SHP77 (cell line): Measurements from ENCODE around the gene LAMB3.

Experiments used
- DNase-seq, 2 experiments: peaks; one replicate each; lab custom pipeline; 2025; lab: John Stamatoyannopoulos, UW

The LAMB3 gene

DNA sequence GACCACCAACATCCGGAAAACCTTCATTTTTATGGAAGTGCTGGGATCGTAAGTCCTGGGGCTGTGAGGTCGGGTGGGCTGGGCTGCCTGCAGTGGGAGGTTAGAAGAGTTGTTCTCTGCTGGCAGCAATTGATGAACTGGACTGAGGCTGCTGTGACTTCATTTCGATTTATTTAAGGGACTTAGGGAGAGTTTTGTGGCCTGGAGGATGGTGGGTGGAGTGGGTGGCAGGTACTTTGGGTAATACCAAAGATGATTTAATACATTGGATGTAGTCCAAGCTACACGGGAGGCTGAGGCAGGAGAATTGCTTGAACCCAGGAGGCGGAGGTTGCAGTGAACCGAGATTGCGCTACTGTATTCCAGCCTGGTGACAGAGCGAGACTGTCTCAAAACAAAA, 57.2 kb downstream of the LAMB3 start:
- no peak for DNase-seq

DNA sequence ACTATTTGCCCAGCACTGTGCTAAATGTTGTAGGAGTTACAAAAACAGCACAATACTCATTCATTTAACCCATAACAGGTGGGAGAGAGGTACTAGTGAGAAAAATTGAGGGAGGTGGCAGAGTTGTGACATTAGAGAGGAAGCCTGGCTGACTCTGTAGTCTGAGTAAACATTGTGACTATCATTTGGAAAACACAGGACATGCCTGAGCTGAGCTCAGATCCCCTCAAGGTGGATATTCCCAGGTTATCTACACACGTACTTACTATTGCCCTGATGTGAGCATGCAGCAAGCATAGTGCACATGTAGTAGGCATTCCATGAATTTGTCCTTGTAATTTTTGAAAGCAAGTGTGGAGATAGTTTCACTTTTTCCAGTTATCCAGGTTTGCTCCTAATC, 57.8 kb downstream of the LAMB3 start:
- no peak for DNase-seq

DNA sequence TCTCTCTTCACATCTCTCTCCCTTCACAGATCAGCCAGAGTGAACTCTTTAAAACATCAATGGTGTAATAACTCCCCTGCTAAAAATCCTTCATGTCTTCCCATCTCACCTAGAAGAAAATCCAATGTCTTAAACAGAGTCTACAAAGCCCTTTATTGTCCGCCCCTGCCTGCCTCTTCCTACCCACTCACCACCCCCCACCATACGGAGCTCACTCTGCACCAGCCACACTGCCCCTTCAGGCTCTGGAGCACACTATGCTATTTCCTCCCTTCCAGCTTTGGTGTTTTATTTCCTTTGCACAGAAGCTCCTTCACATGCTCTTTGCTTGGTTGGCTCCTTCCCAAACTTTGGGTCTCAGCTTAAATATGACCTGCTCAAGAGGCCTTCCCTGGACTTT, 58.5 kb downstream of the LAMB3 start:
- no peak for DNase-seq

DNA sequence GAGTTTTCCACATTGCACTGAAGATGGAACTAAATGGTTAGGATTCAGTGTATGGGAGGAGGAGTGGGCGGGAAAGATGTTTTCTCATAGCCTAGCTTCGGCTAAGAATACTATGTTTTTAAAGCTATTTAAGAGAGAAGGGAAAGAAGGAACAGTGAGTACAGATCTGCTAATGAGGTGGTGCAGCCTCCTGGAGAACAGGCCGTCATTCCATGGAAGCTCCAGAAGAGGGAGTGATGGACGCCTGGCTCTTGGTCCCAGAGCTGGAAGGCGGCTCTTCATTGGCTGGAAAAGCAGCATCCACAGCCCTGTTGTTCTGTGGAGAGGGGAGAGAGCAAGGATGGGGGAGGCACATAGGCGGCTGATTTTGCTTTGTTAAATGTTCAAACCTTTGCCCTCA, 61.8 kb downstream of the LAMB3 start:
- peak in 1 of 2 experiments; percentile 4 for DNase-seq

DNA sequence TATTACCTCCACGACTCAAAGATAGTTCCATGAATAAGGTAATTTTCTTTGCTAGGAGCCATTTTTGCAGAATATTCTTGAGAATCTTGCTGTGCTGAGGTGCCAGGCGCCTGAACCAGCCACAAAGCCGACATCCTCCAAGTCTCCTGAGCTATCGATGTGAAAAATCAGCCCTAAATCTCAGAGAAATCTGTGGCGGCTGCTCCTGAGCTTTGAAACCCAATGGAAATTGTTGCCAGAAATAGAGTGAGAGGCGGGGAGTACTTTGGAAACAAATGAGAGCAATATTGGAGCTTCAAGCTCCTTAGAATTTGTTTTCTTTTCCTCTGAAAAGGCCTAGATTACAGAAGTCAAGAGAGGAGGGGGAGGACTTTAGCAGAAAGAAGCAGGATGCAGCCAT, 62.4 kb downstream of the LAMB3 start:
- no peak for DNase-seq

DNA sequence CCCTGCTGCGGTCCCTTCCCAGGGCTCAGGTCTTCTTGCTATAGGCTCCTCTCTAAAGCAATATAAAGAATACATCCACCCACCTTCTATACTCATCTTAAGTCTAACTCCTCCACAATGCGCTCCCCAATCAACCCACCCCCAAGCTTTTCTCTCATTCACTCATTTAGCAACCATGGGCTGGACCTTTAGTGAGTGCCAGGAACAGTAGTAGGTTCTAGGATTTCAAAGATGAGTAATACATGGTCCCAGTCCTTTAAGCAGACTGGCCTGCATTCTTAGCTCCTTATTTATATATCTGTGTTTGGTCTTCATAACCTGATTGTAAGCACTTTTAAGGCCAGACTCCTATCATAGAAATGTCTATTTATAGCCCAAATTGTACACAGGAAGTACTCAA, 62.8 kb downstream of the LAMB3 start:
- no peak for DNase-seq

DNA sequence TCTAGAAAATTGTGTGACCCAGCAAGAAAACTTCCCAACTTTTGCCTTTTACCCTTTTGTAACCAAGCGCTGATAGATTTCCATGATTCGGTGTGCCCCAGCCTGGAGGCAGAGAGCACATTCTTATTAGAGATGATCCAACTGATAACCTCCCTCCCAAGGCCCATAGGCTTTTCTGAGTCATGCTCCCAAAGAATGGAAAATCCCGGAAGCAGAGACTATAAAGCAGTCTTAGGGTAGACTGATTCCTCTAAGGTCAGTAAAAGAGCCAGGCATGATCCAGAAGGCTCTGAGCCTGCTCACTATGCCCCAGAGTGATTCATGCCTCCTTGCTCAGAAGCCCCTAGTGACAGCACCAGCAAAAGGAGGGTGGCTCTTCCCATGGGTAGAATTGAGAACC, 64.4 kb downstream of the LAMB3 start:
- no peak for DNase-seq

DNA sequence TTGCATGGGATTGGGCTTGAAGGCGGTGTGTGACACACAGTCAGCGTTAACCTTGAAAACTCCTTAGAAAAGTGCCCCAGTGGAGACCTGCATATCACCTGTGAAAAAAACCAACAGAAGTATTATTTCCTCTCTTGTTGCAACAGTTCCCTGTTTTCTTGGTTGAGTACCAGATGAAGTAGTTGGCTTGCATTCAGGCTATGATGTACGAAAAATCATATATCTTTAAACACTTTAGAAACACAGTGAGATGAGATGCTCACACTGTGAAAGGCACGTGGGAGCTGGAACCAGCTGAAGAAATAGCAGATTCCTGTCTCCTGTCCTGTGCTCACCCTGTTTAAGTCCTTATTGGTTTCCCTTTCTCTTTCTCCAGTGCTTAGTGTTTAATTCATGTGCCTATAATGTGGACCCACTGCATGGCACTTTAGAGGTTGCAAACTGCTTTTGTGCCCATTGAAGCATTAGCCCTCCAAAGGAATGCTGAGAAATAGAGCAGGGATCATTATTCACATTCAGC, 65.9 kb downstream of the LAMB3 start:
- no peak for DNase-seq

DNA sequence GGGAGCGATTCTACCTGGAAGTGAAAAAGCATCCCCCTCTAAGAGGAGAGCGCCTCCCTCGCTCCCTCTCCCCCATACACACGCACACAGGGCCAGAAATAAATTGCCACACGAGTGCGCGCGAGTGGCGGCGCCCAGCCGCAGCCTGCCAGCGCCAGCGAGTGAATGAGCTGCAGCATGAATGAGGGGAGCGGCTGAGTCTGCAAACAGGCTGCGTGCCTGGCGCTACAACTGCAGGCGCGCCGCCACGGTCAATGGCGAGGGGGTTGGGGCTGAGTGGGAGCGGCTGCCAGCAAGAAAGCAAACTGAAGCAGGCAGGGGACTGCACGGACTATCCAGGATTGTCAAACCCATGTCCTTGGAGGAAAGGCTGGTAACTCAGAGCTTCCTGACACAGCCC, 66.6 kb downstream of the LAMB3 start:
- no peak for DNase-seq

DNA sequence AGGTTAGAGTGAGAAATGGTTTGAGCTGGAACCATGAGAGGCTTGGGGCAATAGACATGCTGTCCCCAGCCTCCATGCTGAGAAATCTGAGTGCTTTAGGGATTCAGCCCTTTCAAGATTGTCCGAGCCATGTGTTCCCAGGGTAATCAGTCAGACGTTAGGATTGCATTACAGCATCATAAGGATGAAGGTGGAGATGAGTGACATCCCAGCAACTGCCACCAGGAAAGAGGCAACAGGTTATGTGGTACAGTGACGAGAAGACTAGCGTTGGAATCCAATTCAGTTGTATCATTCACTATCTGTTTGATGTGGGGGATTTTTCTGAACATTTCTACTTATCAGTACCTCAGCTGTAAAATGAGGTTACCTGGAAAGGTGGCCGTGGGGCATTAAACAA, 67.0 kb downstream of the LAMB3 start:
- DNase-seq = no peak

DNA sequence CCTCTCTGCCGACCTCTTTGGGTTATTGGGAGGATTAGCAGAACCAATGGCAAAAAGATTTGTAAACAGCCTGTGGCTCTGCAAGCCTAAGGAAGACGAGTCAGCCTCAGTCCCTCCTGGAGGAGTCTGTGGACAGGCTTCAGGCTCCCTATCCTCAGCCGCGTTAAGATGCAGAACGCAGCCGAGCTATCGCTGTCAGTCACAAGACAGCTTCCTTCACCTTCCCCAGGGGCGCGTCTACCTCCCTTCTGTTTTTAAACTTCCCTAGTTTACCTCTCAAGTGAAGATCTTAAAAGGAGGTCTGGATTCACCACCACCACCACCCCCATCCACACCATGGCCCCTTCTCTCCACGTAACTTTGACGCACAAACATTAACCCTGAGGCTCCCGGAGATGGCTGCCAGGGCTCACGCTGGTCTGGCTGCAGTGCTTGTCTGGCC, 68.0 kb downstream of the LAMB3 start:
- no peak for DNase-seq

DNA sequence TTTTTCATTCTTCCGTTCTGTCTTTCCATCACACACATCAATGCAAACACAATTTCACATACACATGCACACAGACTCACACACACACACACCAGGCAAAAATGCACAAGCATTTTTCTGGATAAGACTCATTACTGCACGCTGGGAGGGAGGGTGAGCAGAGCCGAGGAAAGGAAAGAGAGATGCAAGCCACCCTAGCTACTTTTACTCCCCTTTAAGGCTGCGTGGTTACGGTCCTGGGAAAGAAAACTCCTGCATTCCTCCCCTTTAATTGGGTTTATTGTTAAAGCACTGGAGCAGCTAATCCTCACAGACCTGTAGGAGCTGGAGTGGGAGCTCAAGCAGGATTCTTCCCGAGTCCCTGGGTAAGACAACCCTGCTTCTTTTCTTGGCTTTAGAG, 68.8 kb downstream of the LAMB3 start, which contains the start of gene CAMK1G:
CAMK1G (plus strand) TSS at position 307 of the 400 bp plus-strand sequence. CDS start 11,270 bp downstream, outside the sequence.
- DNase-seq = no peak

DNA sequence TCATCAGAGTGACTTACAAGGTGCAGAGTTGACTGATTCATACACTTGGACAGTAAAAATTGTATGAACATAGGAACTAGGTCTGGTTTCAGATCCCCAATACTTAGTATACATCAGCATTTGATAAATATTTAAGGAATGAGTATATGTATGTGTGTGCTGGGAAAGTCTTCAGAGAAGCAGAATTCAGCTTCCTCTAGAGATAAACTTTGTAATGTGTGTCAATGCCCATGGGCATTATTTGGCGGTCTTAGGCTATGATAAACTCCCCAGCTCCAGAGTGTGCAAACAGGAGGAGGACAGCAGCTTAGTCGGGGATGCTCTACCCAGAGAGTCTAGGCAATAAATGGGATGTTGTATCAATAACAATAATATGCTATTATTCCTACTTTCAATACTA, 71.6 kb downstream of the LAMB3 start:
- no peak for DNase-seq

DNA sequence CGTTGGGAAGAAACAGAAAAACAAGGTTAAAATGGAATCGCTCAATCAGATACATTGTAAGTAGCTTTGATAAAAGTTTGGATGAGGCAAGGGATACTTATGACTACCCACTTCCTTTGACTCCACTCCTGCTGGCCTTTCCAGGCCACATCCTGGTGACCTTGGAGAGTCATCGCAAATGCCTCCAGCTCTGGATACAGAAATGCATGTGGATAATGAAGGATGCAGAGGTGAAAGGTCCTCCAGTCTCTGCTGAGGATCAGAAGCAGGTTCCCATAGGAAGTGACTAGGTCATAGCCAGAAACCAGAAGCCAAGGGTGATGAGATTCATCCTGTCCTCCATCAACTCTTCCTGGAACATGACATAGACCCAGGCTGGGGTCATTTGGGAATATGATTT, 74.9 kb downstream of the LAMB3 start:
- DNase-seq = no peak

DNA sequence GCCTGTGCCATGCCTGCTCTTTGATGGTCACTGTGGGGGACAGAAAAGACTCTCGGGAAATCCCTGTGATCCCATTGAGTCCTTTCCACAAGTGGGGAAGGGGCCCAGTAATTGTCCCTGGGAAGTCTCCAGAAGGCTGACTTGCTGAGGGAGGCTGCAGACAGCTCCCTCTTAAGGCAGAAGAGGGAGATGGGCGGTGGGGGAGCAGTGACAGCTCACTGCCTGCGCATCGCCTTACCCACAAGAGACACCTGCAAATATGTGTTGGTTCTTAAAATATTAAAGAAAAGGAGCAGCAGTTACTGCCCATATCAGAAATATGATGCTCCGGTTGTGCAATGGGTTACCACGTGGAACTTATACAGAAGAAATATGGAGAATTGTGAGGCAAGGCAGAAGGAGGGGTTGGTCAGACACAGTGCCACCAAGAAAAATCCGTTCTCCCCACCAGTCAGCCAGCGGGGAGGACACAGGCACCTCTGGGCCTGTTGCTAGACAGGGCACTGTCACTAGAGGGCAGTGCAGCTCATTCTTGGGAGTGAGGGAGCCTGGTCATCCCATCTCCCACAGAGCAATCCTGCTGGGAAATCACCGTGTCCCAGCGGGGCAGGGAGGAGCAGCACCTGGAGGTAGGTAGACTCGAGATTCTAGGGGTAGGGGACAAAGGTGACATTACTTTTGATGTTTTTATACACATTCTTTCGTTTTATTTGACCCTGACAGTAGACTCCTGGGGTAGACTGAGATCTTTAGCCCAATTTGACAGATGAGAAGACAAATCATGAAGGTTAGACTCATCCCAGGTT, 75.6 kb downstream of the LAMB3 start:
- peak; percentile 33 to 52 for DNase-seq

DNA sequence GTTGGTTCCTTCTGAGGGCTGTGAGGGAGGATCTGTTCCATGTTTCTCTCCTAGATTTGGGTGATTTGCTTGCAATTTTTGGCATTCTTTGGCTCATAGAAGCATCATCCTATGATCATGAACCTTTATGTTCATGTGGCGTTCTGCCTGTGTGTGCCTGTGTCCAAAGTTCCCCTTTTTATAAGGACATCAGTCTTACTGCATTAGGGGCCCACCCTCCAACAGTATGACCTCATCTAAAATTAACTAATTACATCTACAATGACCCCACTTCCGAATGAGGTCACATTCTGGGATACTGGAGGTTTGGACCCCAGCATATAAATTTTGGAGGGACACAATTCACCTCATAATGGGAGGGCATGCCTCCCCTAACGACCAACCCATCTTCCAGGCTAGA, 81.5 kb downstream of the LAMB3 start:
- no peak for DNase-seq

DNA sequence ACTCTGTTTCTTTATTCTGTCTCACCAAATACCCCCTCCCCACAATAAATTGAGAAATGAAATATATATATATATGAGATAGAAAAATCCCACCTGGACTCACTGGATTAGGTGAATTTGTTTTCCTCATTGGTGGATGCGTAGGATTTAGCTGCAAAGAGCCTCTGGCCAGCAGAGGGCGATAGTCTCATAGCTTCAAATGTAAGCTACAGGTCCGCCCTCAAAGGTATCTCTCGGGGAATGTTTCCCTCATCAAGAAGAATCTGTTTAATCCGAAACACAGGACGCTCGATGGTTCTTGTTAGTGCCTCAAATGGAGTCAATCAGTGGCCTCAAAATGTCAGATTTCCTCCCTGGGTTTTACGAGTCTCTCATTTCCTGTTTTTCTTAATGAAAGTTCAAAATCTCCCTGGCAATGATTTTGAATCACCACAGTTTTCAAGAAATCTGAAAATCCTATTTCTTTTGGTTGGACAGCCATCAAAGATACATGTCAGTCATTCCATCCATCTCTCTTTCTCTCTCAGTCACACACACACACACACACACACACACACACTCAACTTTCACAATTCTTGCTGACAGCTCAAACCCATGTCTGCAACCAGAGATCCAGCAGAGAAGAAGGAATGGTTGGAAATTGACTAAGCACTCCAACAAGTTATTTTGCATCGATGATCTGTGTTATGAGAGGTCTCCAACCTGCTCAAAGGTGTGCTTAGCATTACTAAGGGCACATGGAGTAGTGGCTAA, 82.6 kb downstream of the LAMB3 start:
- peak; percentile 64 to 82 for DNase-seq

DNA sequence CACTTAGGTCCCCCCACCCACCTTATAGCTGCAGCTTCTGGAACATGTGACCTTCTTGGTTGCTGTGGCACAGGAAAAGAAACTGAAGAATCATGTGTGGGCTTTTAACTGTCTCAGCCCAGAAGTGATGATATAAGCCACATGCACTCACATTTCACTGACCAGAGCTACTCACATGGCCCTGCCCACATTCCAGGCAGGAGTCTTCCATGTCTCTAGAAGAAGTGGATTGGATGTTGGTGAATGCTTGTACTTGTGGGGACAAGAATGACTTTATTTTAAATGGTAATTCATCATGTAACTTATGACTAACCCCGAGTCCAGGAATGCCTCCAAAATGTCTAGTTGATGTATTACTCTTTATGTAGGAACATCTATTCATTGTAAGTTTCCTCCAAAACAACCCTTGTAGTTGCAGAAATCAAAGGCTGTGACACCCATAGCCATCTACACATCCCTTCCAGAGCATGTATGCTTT, 84.5 kb downstream of the LAMB3 start:
- no peak for DNase-seq

DNA sequence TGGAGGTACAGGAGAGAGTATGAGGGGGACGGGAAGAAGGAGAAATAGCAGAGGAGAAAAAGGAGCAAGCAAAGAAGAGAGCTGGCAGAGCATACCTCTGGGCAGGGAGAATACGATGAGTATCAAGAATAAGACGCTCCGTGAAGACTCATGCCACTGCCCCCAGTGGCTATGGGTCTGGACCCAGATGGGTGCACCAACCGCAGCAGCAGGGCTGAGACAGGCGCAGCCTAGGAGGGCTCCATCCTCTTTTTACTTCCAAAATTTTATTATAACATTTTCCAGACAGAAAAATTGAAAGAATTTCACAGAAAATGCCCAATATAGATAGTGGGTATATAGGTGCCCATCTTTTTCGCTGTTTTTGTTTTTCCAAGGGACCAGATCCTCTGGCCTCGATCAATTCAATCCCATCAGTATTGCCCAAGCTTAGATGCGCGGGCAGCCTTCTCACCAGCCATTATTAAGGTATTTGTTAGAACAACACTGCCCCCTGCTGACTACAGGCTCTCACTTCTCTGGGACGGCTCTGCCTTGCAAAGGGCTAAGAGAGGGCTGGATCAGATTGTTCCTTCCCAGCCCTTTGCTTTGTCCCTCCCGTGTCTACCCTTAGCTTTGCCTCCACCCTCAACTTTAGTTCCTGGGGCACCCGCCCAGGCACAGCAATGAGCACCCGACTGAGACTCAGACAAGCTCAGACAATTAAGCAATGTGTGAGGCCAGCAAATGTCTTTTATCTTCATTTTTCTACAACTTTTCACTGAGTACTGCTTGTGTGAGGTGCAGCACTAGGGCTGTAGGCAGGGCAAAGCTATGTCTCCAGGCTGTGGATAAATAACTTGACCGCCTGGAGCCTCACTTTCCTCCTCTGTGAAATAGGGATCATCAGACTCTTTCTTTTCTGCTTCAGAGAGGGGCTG, 86.2 kb downstream of the LAMB3 start:
- DNase-seq = peak; percentile 64 to 74
